22Rv1 (cell line): ENCODE measurements around the gene DCLK1.

Experiments used
- H3K27ac ChIP-seq: fragments of 450-650 bp; 2 replicates; pipeline ENCODE4 v1.5.1; 2017
- ZFX ChIP-seq: fragments of 450-650 bp; IDR thresholded peaks from 2 replicates; pipeline ENCODE4 v1.6.1; 2017; ENCODE audit warnings: antibody characterized with exemption, borderline replicate concordance
- TF ChIP-seq, protein P1 (sequence below): fragments of 450-650 bp; IDR thresholded peaks from 2 replicates; pipeline ENCODE4 v1.5.1; 2017; ENCODE audit warnings: mild to moderate bottlenecking

The DCLK1 gene

DNA sequence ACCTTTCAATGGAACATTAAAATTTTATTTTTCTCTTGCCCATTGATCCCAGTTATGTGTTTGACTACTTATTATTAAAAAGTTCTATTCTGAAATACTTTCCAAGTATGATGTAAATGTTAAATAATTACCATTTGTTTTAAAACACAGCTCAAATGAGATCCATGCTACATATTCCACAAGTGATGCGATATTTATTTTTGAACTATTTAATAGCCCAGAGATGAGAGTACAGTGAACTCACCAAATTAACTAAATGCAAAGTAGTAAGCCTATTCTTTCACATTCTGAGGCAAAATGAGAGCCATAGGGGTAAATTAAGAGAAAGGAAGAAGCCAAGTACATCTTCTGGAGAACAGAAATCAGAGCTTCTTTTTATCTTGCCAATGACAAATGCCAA is 1.2 kb upstream of the DCLK1 start:
- no peak overlapping the region for H3K27ac ChIP-seq
- TF ChIP-seq, protein P1, sequence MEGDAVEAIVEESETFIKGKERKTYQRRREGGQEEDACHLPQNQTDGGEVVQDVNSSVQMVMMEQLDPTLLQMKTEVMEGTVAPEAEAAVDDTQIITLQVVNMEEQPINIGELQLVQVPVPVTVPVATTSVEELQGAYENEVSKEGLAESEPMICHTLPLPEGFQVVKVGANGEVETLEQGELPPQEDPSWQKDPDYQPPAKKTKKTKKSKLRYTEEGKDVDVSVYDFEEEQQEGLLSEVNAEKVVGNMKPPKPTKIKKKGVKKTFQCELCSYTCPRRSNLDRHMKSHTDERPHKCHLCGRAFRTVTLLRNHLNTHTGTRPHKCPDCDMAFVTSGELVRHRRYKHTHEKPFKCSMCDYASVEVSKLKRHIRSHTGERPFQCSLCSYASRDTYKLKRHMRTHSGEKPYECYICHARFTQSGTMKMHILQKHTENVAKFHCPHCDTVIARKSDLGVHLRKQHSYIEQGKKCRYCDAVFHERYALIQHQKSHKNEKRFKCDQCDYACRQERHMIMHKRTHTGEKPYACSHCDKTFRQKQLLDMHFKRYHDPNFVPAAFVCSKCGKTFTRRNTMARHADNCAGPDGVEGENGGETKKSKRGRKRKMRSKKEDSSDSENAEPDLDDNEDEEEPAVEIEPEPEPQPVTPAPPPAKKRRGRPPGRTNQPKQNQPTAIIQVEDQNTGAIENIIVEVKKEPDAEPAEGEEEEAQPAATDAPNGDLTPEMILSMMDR, result no peak
- no peak for TF ChIP-seq ZFX

DNA sequence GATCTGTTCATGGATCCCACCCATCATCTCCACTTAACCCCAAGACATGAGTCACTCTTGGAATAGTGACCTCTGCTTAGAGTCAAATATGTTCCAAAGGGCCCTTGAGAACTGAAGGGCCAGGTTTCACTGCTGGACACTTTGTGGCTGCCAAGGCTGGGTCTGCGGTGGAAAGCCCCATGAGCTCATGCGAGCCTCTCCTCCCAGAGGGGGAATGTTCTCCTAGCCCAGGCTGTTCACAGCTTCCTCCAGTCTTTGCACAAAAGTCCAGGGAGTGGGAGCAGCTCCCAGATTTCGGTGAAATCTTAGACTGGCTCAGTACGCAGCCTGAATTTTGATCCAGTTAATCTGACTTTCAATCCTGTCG is 732 bp upstream of the DCLK1 start:
- no peak for TF ChIP-seq ZFX
- TF ChIP-seq, protein P1, result no peak
- H3K27ac ChIP-seq, result no peak overlapping the region

DNA sequence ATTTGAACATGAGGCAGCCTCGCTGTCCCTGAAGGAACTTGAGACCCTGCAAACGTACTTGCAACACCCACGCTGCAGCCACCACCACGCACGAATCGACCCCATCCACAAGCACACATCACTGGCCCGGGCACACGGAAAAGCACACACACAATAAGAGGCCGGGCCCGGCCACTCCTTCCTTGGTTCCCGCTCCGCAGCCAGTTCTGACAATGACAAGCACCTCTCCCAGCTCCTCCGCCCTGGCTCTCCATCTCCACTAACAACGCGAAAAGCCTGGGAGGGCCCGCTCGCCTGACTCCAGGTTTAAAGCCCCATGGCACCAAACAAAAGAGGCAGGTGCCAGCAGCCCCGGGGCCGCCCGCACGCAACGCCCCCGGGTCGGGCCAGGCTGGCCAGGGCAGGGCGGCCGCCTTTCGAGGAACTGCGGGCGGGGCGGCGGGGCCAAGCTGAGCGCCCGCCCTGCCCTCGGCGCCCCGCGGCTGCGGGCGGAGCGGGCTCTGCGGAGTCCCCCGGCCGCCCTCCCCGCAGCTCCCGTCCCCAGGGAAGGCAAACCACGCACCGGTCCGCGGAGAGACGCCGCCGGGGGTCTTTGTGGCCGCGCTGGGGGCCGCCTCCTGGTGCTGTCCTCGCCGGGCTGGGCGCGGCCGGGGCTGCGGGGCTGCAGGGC is 495 bp downstream of the DCLK1 start:
- H3K27ac ChIP-seq, result no peak overlapping the region

DNA sequence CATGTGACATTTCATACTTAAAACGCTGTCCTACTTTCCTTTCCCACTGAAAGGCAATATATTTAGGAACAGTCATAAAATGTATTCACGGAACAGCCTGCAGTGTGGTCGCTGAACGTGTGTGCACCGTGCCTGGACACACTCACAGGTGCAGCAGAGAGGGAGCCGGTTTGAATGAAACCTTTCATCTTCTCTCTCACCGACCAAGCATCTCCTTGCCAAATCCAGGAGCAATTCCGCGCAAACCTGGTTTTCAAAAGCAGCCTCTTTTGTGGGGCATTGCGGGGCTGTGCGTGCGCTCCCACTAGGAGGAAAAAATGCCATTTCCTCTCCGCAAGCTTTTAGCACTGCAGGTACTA is 1.0 kb downstream of the DCLK1 start:
- TF ChIP-seq, protein P1, result no peak
- no peak for TF ChIP-seq ZFX
- no peak overlapping the region for H3K27ac ChIP-seq

More for the DNA sequence above, 495 bp downstream of the DCLK1 start:
- TF ChIP-seq, protein P1, result no peak
- no peak for TF ChIP-seq ZFX

DNA sequence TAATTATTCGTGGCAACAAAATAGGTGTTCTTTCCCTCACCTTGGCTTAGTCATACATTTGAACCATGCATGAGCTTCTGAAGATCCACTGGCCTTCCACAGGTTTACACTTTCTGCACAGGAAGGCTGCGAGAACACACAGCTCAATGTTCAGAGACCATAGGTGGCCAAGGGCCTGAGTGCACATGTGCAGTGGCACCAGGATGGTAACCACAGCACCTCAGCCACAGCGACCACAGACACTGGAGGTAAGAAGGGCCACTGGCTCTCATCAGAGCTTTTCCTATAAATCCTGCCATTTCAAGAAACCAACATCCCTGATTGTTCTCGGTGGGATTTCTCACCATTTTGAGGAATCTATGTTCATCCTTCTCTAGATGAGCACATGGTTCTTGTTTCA is 1.6 kb downstream of the DCLK1 start:
- H3K27ac ChIP-seq, result no peak overlapping the region
- TF ChIP-seq, protein P1, result no peak
- TF ChIP-seq ZFX, result no peak

DNA sequence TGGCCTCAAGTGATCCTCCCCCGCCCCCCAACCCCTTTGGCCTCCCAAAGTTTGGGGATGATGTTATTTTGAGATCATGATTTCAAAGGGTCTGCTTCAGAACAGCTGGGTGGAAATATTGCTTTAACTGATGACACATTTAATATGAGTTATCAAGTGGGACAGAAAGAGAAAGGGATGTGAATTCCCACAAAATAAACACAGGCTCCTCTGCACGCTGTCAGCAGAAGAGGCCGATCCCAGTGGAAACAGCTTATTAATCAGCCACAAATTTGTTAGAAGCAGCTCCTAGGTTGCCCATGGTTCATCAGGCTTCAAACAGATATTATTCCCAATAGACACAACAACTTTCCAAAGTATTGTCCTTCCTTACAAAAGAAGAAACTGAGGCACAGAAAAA is 4.7 kb downstream of the DCLK1 start:
- TF ChIP-seq, protein P1, result no peak
- TF ChIP-seq ZFX, result no peak
- no peak overlapping the region for H3K27ac ChIP-seq

DNA sequence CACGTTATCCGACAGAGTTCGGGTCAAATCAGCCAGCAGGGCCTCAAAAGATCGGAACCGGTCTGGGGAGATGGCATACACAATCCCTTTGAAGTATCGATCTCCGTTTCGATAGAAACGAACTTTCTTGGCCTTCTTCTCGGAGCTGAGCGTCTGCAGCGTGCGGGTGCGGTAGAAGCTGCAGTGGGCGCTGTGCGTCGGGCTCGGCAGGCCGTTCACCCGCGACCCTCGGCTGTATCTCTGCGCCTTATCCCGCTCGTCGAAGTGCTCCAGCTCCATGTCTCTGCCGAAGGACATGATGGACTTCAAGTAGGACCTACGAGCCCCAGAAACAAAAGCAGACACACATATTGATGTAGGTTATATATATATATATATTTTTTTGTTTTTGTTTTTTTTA is 5.3 kb downstream of the DCLK1 start:
- H3K27ac ChIP-seq, result no peak overlapping the region
- TF ChIP-seq, protein P1, result no peak
- TF ChIP-seq ZFX, result no peak
